Activated CD4-positive, alpha-beta T cell treated with anti-CD3 and anti-CD28 coated beads, Interleukin-2, amount 50 U/mL, for 24 hours (primary cell): ENCODE results near the gene DNASE1L2.

ENCODE experiments used
- DNase-seq, 2 donors: peaks; one replicate each; pipeline ENCODE4 v3.0.0-alpha.2; 2020; ENCODE audit warnings: low read depth in 1 of 2, low spot score in 1 of 2

DNASE1L2 gene

DNA sequence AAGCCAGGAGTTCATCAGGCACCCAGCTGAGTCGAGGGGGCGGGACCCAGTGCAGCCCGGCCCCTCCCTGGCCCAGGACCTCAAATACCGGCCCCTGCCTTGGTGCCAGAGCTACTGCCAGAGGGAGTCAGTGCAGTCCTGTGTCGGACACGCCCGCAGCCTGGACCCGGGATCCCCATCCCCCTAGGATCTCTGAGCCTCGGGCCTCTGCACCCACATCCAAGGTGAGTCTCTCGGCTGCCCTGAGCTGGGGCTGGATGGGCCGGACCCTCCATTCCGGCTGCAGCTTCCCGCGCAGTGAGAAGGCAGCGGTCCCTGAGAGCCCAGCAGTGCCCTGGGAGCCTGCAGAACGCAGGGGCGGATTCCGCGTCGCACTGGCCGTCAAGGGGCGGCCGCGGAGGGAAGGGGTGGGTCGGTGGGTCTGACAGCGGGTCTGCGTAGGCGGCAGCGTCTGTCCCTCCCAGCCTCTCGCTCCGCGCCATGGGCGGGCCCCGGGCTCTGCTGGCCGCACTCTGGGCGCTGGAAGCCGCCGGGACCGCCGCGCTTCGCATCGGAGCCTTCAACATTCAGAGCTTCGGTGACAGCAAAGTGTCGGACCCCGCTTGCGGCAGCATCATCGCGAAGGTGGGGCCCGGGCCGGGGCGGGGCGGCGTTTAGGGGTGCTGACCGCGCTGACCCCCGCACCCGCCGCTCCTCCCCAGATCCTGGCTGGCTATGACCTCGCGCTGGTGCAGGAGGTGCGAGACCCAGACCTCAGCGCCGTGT lies at the start of gene DNASE1L2:
Gene DNASE1L2 (plus strand): TSS at position 108 of the 765 bp plus-strand sequence. CDS start 373 bp downstream, at position 481.
- no peak for DNase-seq

GRCh38 chr16:2186505-2186904 lies 49.7 kb upstream of the DNASE1L2 start:
- no peak for DNase-seq

DNA sequence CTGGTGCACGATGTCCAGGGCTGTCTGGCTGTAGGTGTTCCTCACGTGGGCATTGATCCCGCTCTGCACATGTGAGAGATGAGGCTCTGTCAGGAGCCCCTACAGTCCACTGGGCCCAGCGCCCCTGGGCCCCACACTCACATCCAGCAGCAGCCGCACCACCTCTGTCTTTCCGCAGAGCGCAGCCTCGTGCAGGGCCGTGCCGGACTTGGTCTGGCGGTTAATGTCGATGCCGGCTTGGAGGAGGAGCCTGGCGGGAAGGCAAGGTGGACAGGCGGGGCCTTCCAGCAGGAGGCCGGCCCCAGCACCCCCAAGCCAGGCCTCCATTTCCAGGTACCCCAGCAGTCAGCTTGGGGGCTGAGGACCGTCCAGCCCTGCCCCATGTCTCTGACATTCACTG lies 49.0 kb upstream of the DNASE1L2 start:
- no peak for DNase-seq

GRCh38 chr16:2188395-2188794 lies 47.8 kb upstream of the DNASE1L2 start:
- no peak for DNase-seq

DNA sequence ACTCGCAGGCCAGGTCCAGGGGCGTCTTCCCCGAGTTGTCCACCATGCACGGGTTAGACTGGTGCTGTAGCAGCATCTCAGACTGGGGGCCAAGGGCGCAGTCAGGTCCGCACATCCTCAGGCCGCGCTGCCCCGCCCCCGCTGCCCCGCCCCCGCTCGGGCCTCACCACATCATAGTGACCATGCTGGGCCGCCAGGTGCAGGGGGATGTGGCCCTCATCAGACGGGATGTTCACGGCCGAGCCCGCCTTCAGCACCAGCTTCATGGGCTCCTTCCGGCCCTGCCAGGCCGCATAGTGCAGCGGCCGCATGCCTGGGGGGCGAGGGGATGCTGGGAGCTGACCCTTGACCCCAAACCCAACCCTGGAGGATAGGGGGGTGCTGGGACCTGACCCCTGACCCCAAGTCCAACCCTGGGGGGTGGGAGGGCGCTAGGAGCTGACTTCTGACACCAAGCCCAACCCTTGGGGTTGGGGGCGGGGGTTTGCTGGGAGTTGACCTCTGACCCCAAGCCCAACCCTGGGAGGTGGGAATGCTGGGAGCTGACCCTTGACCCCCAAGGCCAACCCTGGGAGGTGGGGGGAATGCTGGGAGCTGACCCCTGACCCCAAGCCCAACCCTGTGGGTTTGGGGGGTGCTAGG lies 46.9 kb upstream of the DNASE1L2 start:
- DNase-seq, result no peak

DNA sequence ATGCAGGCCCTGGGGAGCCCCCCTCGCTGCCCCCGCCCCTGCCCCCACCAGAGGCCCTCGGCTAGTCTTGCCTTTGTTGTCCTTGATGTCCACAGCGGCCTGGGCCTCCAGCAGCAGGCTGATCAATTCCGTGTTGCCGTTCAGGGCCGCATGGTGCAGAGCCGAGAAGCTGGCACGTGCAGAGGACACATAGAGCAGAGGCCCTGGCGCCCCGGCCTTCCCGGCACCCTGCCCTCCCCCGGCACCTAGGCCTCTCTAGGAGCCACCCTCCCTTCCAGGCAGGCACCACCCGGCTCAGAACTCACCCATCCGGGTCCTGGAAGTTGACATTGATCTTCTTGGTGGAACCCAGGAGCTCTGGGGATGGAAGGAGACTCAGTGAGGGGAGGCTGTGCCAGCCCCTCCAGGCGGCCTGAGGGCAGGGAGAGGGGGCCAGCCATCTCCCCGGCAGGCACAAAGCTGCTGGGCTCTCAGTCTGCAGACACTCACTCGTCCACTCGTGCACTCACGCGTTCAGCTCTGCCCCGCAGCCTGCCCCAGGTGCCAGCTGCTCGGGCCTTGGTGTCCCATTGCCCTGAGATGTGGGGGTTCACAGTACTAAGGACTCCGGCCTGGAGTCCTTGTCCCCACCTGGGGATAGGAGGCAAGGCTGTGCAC lies 46.1 kb upstream of the DNASE1L2 start:
- no peak for DNase-seq

DNA sequence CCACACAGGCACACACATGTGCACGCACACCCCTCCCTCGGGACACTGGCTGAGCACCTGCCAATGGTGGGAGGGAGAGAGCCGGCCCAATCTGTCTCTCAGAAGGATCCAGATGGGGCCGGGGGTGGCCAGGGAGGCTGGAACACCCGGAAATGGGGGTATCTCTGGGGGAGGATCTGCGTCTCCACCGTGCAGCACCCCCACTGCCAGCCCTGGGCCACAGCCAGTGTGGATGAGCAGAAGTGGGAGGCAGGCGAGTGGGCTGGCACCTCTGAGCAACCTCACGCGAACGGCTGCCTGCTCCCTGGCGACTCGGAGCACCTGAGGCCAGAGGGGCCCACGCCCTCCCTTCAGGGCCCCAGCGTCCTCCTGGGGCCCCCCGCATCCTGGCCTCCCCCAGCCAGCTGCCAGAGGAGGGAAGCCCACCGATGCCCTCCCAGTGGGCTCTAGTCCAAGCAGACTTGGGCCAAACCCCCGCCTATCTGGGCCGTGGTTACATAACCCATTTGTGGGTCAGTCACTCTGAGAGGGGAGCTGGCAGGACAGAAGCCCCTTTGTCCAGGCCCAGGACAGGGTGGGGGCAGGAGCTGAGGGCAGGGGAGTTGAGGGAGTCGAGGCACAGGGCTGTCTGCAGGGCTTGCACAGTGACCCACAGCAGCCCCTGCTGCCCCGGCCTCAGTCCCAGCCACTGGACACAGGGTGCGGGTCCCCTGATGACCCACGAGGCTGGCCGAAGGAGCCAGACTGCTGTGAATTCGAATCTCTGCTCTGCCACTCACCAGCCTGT lies 45.4 kb upstream of the DNASE1L2 start:
- no peak for DNase-seq

GRCh38 chr16:2191446-2191706 lies 44.9 kb upstream of the DNASE1L2 start:
- no peak for DNase-seq

DNA sequence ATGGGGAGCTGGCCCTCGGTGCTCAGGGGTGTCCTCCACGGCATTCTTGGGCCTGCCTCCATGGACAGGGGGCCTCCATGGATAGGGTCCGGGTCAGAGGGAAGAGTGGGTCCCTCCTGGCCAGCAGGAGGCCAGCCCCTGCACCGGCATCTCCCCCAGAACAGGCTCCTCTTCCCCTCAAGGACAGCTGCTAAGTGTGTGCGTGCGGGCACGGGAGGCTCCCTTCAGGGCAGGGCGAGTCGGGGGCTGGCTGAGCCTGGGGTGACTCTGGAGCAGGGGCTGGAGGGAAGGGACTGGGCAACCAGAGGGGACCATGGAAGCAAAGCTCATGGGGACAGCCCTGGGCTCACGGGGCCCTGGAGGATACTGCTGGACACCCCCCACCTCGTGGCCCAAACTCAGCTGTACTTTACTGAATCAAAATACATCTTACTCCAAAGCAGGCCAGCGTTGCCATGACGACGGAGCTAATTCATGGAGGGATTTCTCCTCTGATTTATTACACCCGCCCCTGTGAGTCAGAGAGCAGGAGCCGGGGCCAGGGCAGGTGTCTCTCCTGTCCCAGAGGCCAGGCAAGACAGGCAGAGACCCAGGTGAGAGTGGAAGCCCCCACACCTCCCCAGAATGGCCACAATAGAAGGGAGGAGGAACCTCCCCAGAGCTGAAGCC lies 41.9 kb upstream of the DNASE1L2 start:
- DNase-seq, result no peak

DNA sequence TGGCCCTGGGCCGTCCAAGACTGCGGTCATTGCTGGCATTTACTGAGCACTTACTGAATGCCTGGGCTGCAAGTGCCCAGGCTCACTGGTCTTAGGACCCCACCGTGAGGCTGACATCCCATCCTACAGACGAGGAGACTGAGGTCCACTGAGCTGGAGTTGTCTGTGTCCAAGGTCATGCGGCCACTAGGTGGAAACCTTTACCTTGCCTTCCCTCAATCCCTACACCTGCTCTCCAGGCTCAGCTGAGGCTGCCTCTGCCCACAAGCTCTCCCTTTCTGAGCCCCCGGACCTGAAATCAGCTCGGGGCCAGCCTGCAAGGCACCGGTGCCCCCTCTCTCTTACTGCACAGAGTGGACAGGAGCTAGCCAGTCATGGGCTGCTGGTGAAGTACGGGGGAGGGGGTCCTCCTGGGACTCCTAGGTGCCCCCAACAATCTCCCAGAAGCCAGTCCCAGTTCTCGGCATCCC lies 41.4 kb upstream of the DNASE1L2 start:
- no peak for DNase-seq

DNA sequence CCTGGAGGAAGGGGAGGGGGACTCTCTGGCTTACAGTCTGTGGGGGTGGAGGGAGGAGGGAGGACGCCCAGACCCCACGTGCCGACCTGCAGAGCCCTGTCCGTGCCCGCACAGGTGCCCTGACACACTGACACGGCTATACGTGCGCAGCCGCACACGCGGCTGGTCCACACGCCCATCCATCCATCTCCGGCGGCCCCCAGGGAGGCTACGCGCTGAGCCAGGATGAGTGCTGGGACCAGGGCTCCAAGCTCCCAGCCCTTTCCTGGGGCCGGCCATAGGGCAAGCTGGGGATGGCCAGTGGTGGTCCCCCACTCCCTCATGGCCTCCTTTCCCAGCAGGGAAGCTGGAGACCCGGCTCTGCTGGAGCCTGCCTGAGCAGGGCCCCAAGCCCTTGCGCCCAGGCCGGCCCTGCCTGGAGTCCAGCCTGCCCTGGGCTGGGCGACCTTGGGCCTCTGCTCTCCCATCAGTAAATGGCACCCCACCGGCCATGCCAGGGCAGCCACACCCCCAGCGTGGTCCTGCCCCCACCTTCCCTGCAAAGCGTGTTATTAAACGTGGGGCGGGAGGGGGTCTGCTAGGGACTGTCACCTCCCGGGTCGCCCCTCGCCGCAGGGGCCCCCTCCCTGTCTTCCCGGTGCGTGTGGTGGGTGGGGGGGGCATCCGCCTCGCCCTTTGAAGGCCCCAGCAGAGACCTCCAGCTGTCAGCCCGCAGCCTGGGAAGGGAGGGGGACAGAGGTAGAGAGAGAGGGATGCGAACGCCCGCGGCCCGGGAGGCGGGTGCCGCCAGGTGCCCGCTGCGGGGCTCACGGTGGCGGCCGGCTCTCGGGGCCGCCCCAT lies 40.7 kb upstream of the DNASE1L2 start:
- no peak for DNase-seq

DNA sequence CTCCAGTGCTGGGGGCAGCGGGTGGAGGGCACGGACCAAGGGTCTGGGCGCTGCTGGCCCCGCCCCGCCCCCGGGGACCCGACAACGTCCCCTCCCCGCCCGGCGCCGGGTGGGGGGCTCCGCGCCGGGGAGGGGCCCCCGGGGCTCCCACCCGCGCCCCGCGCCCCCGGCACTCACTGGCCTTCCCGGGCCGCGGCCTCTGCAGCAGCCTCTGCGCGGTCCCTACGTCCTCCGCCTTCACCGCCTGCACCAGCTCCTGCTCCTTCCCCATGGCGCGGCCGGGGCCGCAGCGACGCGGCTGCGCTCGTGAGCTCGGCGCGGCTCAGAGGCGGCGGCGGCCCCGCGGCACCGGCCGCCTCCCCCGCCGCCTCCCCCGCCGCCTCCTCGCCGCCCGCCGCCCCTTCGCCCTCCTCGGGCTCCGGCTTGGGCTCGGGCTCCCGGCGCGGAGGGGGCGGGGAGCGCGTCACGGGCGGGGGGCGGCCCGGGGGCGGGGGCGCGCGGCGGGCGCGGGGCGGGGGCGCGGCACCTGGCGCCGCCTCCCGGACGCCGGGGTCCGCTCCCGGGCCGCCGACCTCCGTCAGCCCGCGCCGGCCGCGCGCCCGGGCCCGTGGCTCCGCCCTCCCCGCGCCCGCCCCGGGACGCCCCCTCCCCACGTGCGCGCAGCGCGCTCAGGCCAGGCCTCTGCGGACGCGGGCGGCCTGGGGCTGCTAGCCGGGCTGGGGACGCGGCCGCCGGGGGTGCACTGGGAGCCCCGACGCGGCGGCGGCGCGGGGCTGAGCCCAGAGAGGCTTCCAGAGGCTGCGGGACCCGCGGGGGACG lies 39.9 kb upstream of the DNASE1L2 start, which contains the start of gene CASKIN1:
Gene CASKIN1 (minus strand): TSS at position 444 of the 819 bp plus-strand sequence. CDS start 173 bp downstream, at position 271.
- no peak for DNase-seq

DNA sequence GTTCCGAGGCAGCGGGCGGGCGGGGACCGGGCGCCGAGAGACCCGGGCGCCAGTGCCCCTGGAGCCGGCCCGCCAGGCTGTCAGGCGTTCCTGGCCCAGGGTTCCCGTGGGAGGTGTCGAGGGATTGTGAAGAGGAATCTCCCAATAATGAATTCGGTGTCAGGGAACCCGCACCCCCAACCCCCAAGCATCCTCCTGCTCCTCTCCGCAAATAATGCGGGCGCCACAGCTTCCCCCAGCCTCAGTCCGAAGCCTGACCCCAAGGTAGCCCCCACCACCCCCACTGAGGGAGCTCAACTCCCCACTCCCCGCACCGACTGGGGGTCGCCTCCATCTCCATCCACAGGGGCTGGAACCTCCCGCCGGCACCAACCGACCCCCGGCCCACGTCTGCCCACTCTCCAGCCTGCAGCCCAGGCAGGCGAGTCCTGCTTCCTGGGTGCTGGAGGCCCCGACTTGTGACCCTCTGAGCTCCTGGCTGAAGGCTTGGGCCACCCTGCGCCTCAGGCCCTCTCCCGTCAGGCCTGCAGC lies 39.2 kb upstream of the DNASE1L2 start:
- DNase-seq, result no peak

- no peak for DNase-seq
Measured at GRCh38 chr16:2197765-2198164, 38.5 kb upstream of the DNASE1L2 start.

DNA sequence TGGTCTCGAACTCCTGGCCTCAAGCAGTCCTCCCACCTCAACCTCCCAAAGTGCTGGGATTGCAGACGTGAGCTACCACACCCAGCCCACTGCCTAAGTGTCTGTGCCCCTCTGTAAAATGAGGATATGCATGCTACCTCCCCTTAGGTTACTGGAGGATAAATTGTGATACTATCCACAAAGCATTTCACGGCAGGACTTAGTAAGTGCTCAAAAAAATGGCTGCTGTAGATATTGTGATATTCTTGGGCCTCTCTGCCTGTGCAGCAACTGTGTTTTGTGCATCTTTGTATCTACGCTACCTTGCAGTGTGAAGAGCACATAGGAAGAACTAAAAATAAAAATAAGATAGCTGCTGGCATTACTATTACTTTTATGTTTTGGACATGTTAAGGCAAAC lies 38.0 kb upstream of the DNASE1L2 start:
- DNase-seq, result no peak

GRCh38 chr16:2199095-2199494 lies 37.1 kb upstream of the DNASE1L2 start:
- no peak for DNase-seq

DNA sequence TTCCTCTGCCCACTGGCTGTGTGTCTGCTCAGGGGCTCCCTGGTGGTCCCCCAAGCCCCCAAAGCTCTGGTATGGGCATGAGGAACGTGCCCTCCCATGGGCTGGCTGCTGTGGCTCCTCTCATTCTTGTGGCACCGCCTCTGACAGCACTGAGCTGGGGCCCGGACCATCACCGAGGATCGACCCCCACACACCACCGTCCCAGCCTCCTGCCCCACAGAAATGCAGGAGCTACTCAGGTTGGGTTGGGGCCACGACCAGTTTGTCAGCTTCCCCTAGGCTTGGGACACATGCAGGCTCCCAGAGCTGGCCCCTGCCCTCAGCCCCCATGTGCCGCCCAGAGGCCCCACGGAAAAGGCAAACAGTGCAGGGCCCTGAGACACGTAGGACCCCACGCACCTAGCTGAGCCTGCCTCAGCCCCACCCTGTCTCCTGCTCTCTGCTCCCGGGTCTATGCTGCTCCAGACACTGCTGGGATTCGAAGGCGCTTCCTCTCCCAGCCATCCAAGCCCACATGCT lies 36.6 kb upstream of the DNASE1L2 start:
- no peak for DNase-seq

GRCh38 chr16:2200313-2200712 lies 35.9 kb upstream of the DNASE1L2 start:
- no peak for DNase-seq
